ENCODE data around the gene GDF7.

- TF ChIP-seq CTCF (IDR thresholded peaks at IDR 0.05 in 2 of 3, conservative IDR thresholded peaks at IDR 0.05 in 1 of 3; ENCODE audit: borderline replicate concordance in 1 of 3, insufficient read depth in 1 of 3, low read depth in 2 of 3, low read length in 2 of 3): no peak
- TF ChIP-seq POLR2A (IDR thresholded peaks at IDR 0.05; ENCODE audit: borderline replicate concordance, extremely low read depth, insufficient read depth, insufficient read length): no peak
- no peak for TF ChIP-seq POLR2AphosphoS5 (IDR thresholded peaks at IDR 0.05; ENCODE audit: low read depth, low read length)
- TF ChIP-seq ZFX (IDR thresholded peaks at IDR 0.05): no peak
- no peak for TF ChIP-seq ELF1 (IDR thresholded peaks at IDR 0.05; ENCODE audit: borderline replicate concordance, low read depth)
- no peak for TF ChIP-seq TCF7L2 (IDR thresholded peaks at IDR 0.05; ENCODE audit: borderline replicate concordance, extremely low read depth, insufficient read depth, insufficient read length)
- no peak for TF ChIP-seq EZH2 (IDR thresholded peaks at IDR 0.05)
- TF ChIP-seq RAD21 (IDR thresholded peaks at IDR 0.05; ENCODE audit: low read depth): no peak
- no peak for TF ChIP-seq EZH2phosphoT487 (IDR thresholded peaks at IDR 0.05; ENCODE audit: borderline replicate concordance)
- TF ChIP-seq CBX3 (IDR thresholded peaks at IDR 0.05; ENCODE audit: low read depth): no peak
- no peak for TF ChIP-seq MAX (IDR thresholded peaks at IDR 0.05)
- TF ChIP-seq CEBPB (IDR thresholded peaks at IDR 0.05; ENCODE audit: low read depth): no peak
Observed at GRCh38 chr2:20646446-20646845, 20.5 kb upstream of the GDF7 start.
